Measurements from ENCODE around the gene PDLIM7. TPM values are rescaled to one million over a fixed set of nuclear protein-coding genes. Genes with fewer than 3 reads are reported as not detected.

Gene PDLIM7
- total RNA-seq, 1 donor from 2014 or later = 118 TPM

DNA sequence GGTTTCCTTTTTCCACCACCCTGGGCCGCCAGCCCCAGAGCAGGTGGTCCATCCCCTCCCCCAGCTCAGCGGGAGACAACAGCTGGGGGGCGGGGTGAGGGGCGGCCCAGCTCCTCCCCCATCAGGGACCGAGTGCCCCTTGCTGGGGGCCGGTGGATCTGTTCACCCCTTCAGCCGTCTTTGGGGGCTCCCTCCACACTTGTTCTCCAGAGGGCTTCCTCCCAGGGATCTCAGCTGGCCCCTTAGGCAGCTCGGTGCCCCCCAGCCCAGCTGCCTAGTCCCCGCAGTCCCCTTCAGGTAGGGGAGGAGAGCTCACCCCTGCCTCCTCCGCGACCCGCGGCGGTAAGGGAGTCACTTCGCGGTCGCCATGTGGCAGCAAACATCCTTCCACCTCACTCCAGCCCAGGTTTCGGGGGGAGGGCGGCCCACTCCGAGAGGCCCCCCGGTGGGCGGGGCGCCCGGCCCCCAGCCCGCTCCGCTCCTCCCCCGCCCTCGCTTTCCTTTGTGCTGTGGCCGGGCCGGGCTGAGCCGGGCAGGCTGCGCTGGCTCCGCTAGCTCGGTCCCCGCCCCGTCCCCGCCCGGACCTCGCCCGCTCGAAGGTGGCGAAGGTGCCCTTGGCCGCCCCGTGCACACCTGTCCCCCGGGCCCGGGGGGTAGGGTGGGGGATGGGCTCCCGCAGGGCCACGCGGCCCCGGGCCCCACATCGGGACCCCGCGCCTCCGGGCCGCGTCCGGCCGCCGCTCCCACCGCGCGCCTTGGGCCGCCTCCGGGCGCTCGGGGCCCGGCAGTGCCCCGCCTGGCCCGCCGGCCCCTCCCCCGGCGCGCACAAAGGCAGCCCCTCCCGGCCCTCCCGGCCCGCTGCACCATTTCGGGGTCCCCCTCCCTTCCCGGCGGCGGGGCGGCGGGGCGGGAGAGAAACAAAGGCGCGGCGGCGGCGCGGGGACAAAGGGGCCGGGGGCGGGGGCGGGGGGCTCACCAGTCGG, 24.7 kb downstream of the PDLIM7 start:
- Histone ChIP-seq H3K27ac (peak overlapping the region; percentile 83), H3K36me3 (no peaks in the 10 kb centered on the region), H3K9me3 (no peaks in the 10 kb centered on the region), H3K4me1 (peaks cover 69% of the 10 kb centered on the region), H3K27me3 (no peaks in the 10 kb centered on the region), H3K4me3 (peak overlapping the region; percentile 67 to 74)
- no peak for DNase-seq (ENCODE audit: extremely low spot score in 2 of 2)
- TF ChIP-seq POLR2AphosphoS5 (IDR thresholded peaks at IDR 0.05; ENCODE audit: insufficient read depth in 1 of 2, low read depth in 1 of 2) = no peak
- TF ChIP-seq, protein P1, sequence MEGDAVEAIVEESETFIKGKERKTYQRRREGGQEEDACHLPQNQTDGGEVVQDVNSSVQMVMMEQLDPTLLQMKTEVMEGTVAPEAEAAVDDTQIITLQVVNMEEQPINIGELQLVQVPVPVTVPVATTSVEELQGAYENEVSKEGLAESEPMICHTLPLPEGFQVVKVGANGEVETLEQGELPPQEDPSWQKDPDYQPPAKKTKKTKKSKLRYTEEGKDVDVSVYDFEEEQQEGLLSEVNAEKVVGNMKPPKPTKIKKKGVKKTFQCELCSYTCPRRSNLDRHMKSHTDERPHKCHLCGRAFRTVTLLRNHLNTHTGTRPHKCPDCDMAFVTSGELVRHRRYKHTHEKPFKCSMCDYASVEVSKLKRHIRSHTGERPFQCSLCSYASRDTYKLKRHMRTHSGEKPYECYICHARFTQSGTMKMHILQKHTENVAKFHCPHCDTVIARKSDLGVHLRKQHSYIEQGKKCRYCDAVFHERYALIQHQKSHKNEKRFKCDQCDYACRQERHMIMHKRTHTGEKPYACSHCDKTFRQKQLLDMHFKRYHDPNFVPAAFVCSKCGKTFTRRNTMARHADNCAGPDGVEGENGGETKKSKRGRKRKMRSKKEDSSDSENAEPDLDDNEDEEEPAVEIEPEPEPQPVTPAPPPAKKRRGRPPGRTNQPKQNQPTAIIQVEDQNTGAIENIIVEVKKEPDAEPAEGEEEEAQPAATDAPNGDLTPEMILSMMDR (IDR thresholded peaks at IDR 0.05) = no peak
- TF ChIP-seq POLR2A (IDR thresholded peaks at IDR 0.05) = no peak
- intact Hi-C loops (cut with DNase I) = no loop called here

- peak overlapping the region; percentile 67 to 74 for H3K4me3 ChIP-seq
- no peak for TF ChIP-seq POLR2A (IDR thresholded peaks at IDR 0.05)
- H3K27me3 ChIP-seq = no peaks in the 10 kb centered on the region
- H3K9me3 ChIP-seq = no peaks in the 10 kb centered on the region
- no peak for DNase-seq (ENCODE audit: extremely low spot score in 2 of 2)
- peaks cover 0 to 5% of the 10 kb centered on the region in 2 donors for H3K36me3 ChIP-seq
- H3K4me1 ChIP-seq = peaks cover 59% of the 10 kb centered on the region
- intact Hi-C loops (cut with DNase I) = no loop called here
- H3K27ac ChIP-seq = peak overlapping the region; percentile 83
These were observed 25.6 kb downstream of the PDLIM7 start for GRCh38 chr5:177471610-177472356.

DNA sequence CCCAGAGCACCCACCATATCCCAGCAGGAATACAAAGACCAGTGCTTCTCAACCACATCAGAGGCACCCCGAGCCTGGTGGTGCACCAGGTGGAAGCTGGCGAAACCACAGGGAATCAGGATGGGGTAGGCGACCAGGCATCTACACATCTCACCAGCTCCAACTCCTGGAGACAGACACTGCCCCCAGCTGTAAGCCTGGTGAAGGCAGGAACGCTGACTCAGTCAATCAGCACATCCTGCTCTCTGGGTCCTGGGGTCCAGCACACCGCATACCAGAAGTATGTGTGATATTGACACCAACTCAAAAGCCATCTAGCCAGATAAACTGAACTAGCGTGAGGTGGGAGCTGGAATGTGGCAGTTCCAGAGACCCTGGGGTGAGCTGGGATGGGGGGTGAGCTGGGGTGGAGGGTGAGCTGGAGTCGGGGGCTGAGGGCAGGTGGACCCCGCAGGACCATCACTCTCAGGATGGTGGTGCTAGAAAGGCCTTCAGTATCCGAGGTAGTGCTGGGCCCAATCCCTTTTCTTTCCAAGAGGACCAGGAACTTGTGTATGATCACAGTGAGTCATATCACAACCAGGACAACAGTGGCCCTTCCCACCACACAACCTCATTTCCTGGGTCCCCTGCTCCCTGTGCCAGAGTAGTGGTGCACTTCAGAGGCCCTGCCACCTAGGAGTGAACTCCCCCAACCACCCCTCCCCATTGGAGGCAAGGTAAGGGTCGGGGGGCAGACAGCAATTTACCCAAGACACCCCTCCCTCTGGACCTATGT, 26.5 kb downstream of the PDLIM7 start:
- TF ChIP-seq POLR2A (IDR thresholded peaks at IDR 0.05) (no peak), POLR2AphosphoS5 (IDR thresholded peaks at IDR 0.05; ENCODE audit: insufficient read depth in 1 of 2, low read depth in 1 of 2) (no peak)
- TF ChIP-seq, protein P1 (IDR thresholded peaks at IDR 0.05) = no peak
- no peaks in the 10 kb centered on the region for H3K27me3 ChIP-seq
- H3K36me3 ChIP-seq = peaks cover 0 to 12% of the 10 kb centered on the region in 2 donors
- H3K27ac ChIP-seq = peak overlapping the region; percentile 83
- intact Hi-C loops (cut with DNase I) = no loop called here
- H3K4me1 ChIP-seq = peaks cover 57% of the 10 kb centered on the region
- H3K9me3 ChIP-seq = no peaks in the 10 kb centered on the region
- H3K4me3 ChIP-seq = peak overlapping the region in 1 of 2 donors; percentile 67
- no peak for DNase-seq (ENCODE audit: extremely low spot score in 2 of 2)

- TF ChIP-seq, protein P1 (IDR thresholded peaks at IDR 0.05) = no peak
- no peak for TF ChIP-seq POLR2AphosphoS5 (IDR thresholded peaks at IDR 0.05; ENCODE audit: insufficient read depth in 1 of 2, low read depth in 1 of 2)
- no peak for TF ChIP-seq POLR2A (IDR thresholded peaks at IDR 0.05)
- Histone ChIP-seq H3K4me3 (no peak overlapping the region), H3K36me3 (peaks cover 0 to 21% of the 10 kb centered on the region in 2 donors), H3K4me1 (peaks cover 49% of the 10 kb centered on the region), H3K9me3 (no peaks in the 10 kb centered on the region), H3K27ac (peak overlapping the region; percentile 66), H3K27me3 (no peaks in the 10 kb centered on the region)
- DNase-seq (ENCODE audit: extremely low spot score in 2 of 2) = no peak
- intact Hi-C loops (cut with DNase I) = no loop called here
These were observed 27.5 kb downstream of the PDLIM7 start for GRCh38 chr5:177469750-177470525.

All from vagina (tissue), 2 donors.